ENCODE measurements around the gene TBC1D16. TPM values are rescaled to one million over a fixed set of nuclear protein-coding genes. Genes with fewer than 3 reads are reported as not detected.

TBC1D16 gene
- total and polyA plus RNA-seq, 2 experiments from 2014 or later: 9.2 to 22.4 TPM

DNA sequence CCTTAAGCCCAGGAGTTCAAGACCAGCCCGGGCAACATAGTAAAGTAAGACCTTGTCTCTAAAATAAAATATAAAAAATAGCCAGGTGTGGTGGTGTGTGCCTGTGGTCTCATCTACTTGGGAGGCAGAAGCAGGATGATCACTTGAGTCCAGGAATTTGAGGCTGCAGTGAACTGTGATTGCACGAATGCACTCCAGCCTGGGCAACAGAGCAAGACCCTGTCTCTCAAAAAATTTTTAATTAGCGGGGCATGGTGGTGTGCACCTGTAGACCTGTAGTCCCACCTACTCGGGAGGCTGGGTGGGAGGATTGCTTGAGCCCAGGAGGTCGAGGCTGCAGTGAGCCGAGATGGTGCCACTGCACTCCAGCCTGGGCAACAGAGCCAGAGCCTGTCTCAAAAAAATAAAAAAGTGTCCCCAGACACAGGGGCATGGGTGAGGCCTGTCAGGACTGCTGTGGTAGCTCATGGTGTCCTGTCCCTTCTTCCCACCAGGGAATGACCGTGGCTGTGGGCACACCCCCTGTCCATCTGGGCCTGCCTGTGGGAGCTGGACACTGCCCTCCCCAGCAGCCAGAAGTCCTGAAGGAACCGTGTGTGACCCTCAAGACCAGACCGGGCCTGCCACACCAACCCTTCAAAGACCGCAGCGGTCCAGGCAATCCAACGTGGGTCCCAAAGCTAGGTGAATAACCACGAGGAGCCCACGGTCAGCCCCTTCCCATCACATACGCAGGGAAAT, 34.9 kb upstream of the TBC1D16 start:
- Histone ChIP-seq H3K27ac (no peak overlapping the region), H3K9me2 (ENCODE audit: insufficient read depth) (no peaks in the 10 kb centered on the region), H3K4me3 (peak overlapping the region; percentile 62), H3K4me1 (ENCODE audit: insufficient read depth) (peaks cover 10% of the 10 kb centered on the region; the same call in 1 of the 2 replicates), H3K4me2 (ENCODE audit: unreplicated experiment) (peak overlapping the region; percentile 94), H3K9ac (peak overlapping the region; percentile 80), H3K9me3 (ENCODE audit: low read depth) (no peaks in the 10 kb centered on the region), H3K79me2 (ENCODE audit: insufficient read depth) (no peaks in the 10 kb centered on the region), H2AFZ (peak overlapping the region; percentile 98), H3K27me3 (replicated peaks; ENCODE audit: insufficient read depth) (no peaks in the 10 kb centered on the region), H3K36me3 (ENCODE audit: low read depth) (no peaks in the 10 kb centered on the region), H4K20me1 (ENCODE audit: insufficient read depth) (no peaks in the 10 kb centered on the region), H3F3A (ENCODE audit: insufficient read depth) (no peaks in the 10 kb centered on the region)
- WGBS, 2 experiments (ENCODE audit: low coverage in 1 of 2, low lambda C conversion rate in 2 of 2, missing lambda C conversion rate in 2 of 2): 52 to 53% methylated on average over 15 of the region's 15 CpGs
- no peak for TF ChIP-seq EZH2 (IDR thresholded peaks at IDR 0.05; ENCODE audit: insufficient read depth, poor library complexity, severe bottlenecking)
- no peak for TF ChIP-seq EZH2phosphoT487 (IDR thresholded peaks at IDR 0.05; ENCODE audit: insufficient read depth, low read depth)
- in situ Hi-C loops (cut with MboI): no loop called here
- DNase-seq: peak; percentile 39

DNA sequence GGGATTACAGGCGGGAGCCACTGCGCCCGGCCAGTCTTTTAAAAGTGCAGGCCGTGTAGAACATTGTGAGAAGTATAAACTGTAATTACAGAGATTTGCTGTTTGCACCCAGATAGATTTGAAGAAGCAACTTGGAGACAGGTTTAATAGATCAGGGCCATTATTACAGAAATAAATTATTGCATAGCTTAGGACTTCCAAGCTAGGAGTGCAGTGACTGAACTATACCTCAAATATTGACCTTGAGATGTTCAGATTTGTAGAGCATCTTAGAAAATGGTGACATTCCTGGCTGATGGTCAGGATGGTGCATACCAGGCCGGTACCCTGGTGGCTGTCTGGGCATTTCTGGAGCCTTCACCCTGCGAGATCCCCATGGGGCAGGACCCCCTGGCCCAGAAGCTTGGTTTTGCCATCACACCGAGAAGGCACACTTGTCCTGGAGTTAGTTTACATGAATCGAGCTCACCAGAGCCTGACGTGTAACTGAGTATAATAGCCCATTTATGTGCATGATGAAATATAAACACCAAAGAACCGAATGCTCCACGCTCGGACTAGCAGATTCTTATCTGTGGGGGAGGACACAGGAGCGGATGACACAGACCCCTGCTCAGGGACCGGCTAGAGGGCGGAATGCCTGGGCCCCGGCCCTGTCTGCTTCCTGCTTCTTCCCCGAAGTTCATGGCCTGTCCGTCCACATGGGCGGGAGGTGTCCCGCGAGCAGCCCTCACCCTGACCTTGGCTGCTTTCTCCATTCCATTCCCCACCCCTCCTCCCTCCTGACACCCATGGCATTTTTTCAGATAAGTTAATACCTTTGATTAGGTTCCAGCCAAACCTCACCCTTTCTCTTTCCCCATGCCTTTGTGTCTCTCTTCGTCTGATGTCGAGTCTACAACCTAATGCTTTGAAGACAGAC, 32.9 kb upstream of the TBC1D16 start:
- DNase-seq: peak; percentile 31
- H3K4me2 ChIP-seq (ENCODE audit: unreplicated experiment): no peak overlapping the region
- no peaks in the 10 kb centered on the region for H3F3A ChIP-seq (ENCODE audit: insufficient read depth)
- no peaks in the 10 kb centered on the region for H3K9me2 ChIP-seq (ENCODE audit: insufficient read depth)
- H3K4me1 ChIP-seq (ENCODE audit: insufficient read depth): peaks cover 10% of the 10 kb centered on the region; the same call in 1 of the 2 replicates
- H3K9ac ChIP-seq: no peak overlapping the region
- 85 to 87% methylated on average over 23 of the region's 23 CpGs for WGBS, 2 experiments (ENCODE audit: low coverage in 1 of 2, low lambda C conversion rate in 2 of 2, missing lambda C conversion rate in 2 of 2)
- H2AFZ ChIP-seq: no peak overlapping the region
- in situ Hi-C loops (cut with MboI): no loop called here
- H3K27me3 ChIP-seq (replicated peaks; ENCODE audit: insufficient read depth): no peaks in the 10 kb centered on the region
- no peaks in the 10 kb centered on the region for H4K20me1 ChIP-seq (ENCODE audit: insufficient read depth)
- H3K36me3 ChIP-seq (ENCODE audit: low read depth): no peaks in the 10 kb centered on the region
- H3K27ac ChIP-seq: no peak overlapping the region
- no peaks in the 10 kb centered on the region for H3K9me3 ChIP-seq (ENCODE audit: low read depth)
- no peak for TF ChIP-seq EZH2 (IDR thresholded peaks at IDR 0.05; ENCODE audit: insufficient read depth, poor library complexity, severe bottlenecking)
- no peak for TF ChIP-seq EZH2phosphoT487 (IDR thresholded peaks at IDR 0.05; ENCODE audit: insufficient read depth, low read depth)
- H3K79me2 ChIP-seq (ENCODE audit: insufficient read depth): no peaks in the 10 kb centered on the region
- H3K4me3 ChIP-seq: no peak overlapping the region

DNA sequence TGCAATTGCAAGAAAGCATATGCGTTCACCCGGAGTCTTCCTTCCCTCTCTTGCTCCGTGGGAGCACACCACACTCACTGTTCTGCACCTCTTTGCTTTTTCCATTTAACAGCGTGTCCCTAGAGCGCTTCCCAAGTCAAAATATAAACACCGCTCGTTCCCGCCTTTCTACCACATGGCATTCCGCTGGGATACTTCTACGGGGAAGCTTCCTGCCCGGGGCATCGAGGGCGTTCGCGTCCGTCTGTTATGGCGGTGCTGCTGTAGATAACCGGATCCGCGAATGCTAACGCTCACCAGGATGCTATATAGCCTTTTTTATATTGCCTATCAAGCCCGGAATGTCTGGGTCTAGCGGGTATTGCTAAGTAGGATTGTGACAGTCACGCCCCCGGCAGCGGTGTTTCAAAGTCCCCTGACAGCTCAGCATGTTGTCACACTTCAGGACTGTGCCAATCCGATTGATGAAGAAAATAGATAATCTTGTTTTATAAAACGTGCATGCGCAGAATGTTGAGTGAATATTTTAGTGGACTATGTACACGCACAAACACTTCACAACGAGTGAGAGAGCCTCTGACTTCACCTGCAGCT, 31.8 kb upstream of the TBC1D16 start:
- WGBS, 2 experiments (ENCODE audit: low coverage in 1 of 2, low lambda C conversion rate in 2 of 2, missing lambda C conversion rate in 2 of 2): 91 to 93% methylated on average over 31 of the region's 31 CpGs
- no peak overlapping the region for H2AFZ ChIP-seq
- in situ Hi-C loops (cut with MboI): no loop called here

DNA sequence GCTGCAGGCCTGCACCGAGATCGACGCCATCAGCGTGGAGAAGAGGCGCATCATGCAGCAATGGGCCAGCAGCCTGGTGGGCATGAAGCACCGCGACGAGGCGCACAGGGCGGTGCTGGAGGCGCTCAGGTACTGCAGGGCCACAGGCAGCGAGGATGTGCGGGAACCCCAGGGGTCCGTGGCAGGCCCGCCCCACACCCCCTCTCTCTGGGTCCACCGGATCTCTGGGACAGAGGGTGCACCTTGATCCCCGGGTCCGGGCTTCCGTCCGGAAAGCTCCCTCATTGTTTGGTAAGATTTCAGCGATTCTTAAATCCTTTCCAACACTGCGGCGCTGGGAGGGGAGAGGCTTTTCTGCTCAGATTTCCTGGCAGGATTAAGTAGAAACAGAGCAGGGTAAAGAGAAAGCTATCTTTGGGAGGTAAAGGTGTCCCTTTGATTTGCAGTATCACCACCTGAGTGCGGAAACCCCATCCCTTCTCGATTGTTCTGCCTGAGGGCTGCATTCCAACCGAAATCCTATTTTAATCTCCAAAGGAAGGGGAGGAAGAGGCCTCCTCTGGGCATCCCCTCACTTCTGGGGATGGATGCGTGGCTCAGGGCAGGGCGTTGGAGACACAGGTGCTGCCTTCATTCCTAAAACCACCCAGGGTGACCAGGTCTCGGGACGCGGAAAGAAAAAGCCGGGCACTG, 30.0 kb upstream of the TBC1D16 start:
- DNase-seq: no peak
- H3K79me2 ChIP-seq (ENCODE audit: insufficient read depth): no peaks in the 10 kb centered on the region

More for the DNA sequence above, 31.8 kb upstream of the TBC1D16 start:
- Histone ChIP-seq H3K4me3 (no peak overlapping the region), H3K27ac (no peak overlapping the region), H3K36me3 (ENCODE audit: low read depth) (no peaks in the 10 kb centered on the region), H3F3A (ENCODE audit: insufficient read depth) (no peaks in the 10 kb centered on the region), H3K9me2 (ENCODE audit: insufficient read depth) (no peaks in the 10 kb centered on the region), H3K79me2 (ENCODE audit: insufficient read depth) (no peaks in the 10 kb centered on the region), H3K27me3 (replicated peaks; ENCODE audit: insufficient read depth) (no peaks in the 10 kb centered on the region), H4K20me1 (ENCODE audit: insufficient read depth) (no peaks in the 10 kb centered on the region), H3K4me2 (ENCODE audit: unreplicated experiment) (no peak overlapping the region), H3K9ac (no peak overlapping the region), H3K9me3 (ENCODE audit: low read depth) (no peaks in the 10 kb centered on the region), H3K4me1 (ENCODE audit: insufficient read depth) (peaks cover 10% of the 10 kb centered on the region; the same call in 1 of the 2 replicates)
- TF ChIP-seq EZH2phosphoT487 (IDR thresholded peaks at IDR 0.05; ENCODE audit: insufficient read depth, low read depth): no peak
- no peak for TF ChIP-seq EZH2 (IDR thresholded peaks at IDR 0.05; ENCODE audit: insufficient read depth, poor library complexity, severe bottlenecking)
- no peak for DNase-seq

More for the DNA sequence above, 30.0 kb upstream of the TBC1D16 start:
- Histone ChIP-seq H3K9ac (no peak overlapping the region), H3K36me3 (ENCODE audit: low read depth) (no peaks in the 10 kb centered on the region), H3F3A (ENCODE audit: insufficient read depth) (no peaks in the 10 kb centered on the region), H3K27ac (no peak overlapping the region), H3K4me2 (ENCODE audit: unreplicated experiment) (no peak overlapping the region), H3K4me1 (ENCODE audit: insufficient read depth) (no peaks in the 10 kb centered on the region), H3K27me3 (replicated peaks; ENCODE audit: insufficient read depth) (no peaks in the 10 kb centered on the region), H3K4me3 (no peak overlapping the region), H2AFZ (no peak overlapping the region), H4K20me1 (ENCODE audit: insufficient read depth) (no peaks in the 10 kb centered on the region), H3K9me3 (ENCODE audit: low read depth) (no peaks in the 10 kb centered on the region), H3K9me2 (ENCODE audit: insufficient read depth) (no peaks in the 10 kb centered on the region)
- in situ Hi-C loops (cut with MboI): no loop called here
- 92 to 93% methylated on average over 28 to 32 of the region's 32 CpGs for WGBS, 2 experiments (ENCODE audit: low coverage in 1 of 2, low lambda C conversion rate in 2 of 2, missing lambda C conversion rate in 2 of 2)
- no peak for TF ChIP-seq EZH2phosphoT487 (IDR thresholded peaks at IDR 0.05; ENCODE audit: insufficient read depth, low read depth)
- no peak for TF ChIP-seq EZH2 (IDR thresholded peaks at IDR 0.05; ENCODE audit: insufficient read depth, poor library complexity, severe bottlenecking)

All from GM23248 (cell line).